ENCODE measurements around the gene CAPS.

CAPS gene

GRCh38 chr19:5940260-5941208 lies 26.5 kb downstream of the CAPS start:
- TF ChIP-seq CTCF (IDR thresholded peaks at IDR 0.05; ENCODE audit: insufficient read depth, low read length, missing control alignments) = no peak
- H3K4me3 ChIP-seq (ENCODE audit: low read depth, low read length) = no peak overlapping the region
- POLR2A ChIA-PET = no interaction called here
- CTCF ChIA-PET = interaction anchor here (3.9 to 7.1 kb wide), 2 partner anchors 27 to 28 kb away, joined by 20 to 57 read pairs; no protein-coding TSS in a partner anchor
- DNase-seq (ENCODE audit: low read depth, low spot score) = no peak

- POLR2A ChIA-PET = no interaction called here
Measured at GRCh38 chr19:5941673-5942072, 27.6 kb downstream of the CAPS start.

GRCh38 chr19:5943045-5943444 lies 29.0 kb downstream of the CAPS start:
- ChIA-PET CTCF (interaction anchor here (0.8 to 3.9 kb wide), 5 partner anchors 8 to 80 kb away, joined by 3 to 20 read pairs (median 4); no protein-coding TSS in a partner anchor), POLR2A (no interaction called here)
- TF ChIP-seq CTCF (IDR thresholded peaks at IDR 0.05; ENCODE audit: insufficient read depth, low read length, missing control alignments) = no peak
- DNase-seq (ENCODE audit: low read depth, low spot score) = no peak
- H3K4me3 ChIP-seq (ENCODE audit: low read depth, low read length) = no peak overlapping the region

More at GRCh38 chr19:5941673-5942072, 27.6 kb downstream of the CAPS start:
- no peak for TF ChIP-seq CTCF (IDR thresholded peaks at IDR 0.05; ENCODE audit: insufficient read depth, low read length, missing control alignments)
- CTCF ChIA-PET = interaction anchor here (1.5 to 3.9 kb wide), 2 partner anchors 26 to 137 kb away, joined by 3 to 20 read pairs; no protein-coding TSS in a partner anchor
- no peak for DNase-seq (ENCODE audit: low read depth, low spot score)
- no peak overlapping the region for H3K4me3 ChIP-seq (ENCODE audit: low read depth, low read length)

GRCh38 chr19:5943623-5944022 lies 29.6 kb downstream of the CAPS start:
- CTCF ChIA-PET = interaction anchor here (0.9 to 3.9 kb wide), 4 partner anchors 13 to 79 kb away, joined by 3 to 20 read pairs (median 6); no protein-coding TSS in a partner anchor

GRCh38 chr19:5947435-5947834 lies 33.4 kb downstream of the CAPS start:
- ChIA-PET POLR2A (no interaction called here), CTCF (interaction anchor here (0.8 to 4.3 kb wide), 5 partner anchors 12 to 40 kb away, joined by 3 to 35 read pairs (median 4); no protein-coding TSS in a partner anchor)
- no peak for TF ChIP-seq CTCF (IDR thresholded peaks at IDR 0.05; ENCODE audit: insufficient read depth, low read length, missing control alignments)
- no peak for DNase-seq (ENCODE audit: low read depth, low spot score)
- no peak overlapping the region for H3K4me3 ChIP-seq (ENCODE audit: low read depth, low read length)

More at GRCh38 chr19:5943623-5944022, 29.6 kb downstream of the CAPS start:
- POLR2A ChIA-PET = no interaction called here
- H3K4me3 ChIP-seq (ENCODE audit: low read depth, low read length) = no peak overlapping the region
- DNase-seq (ENCODE audit: low read depth, low spot score) = no peak
- no peak for TF ChIP-seq CTCF (IDR thresholded peaks at IDR 0.05; ENCODE audit: insufficient read depth, low read length, missing control alignments)
